Measurements from ENCODE around the gene DST.

DNA sequence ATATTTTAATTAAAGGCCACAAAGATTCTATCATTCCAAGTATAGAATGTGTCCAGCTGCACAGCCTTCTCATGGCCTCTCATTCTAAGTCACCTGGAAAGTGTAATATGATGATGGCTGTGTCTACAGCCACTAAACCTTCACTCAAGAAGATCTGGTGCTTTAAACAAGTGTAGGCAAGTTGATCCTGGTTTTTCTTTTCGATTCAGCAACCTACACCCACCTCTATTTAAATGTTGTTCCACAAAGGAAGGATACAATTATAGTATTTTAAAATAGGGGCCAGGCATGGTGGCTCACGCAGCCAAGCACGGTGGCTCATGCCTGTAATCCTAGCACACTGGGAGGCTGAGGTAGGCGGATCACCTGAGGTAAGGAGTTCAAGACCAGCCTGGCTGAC lies 25.5 kb upstream of the DST start:
- no peak for TF ChIP-seq EP300 (IDR thresholded peaks at IDR 0.05; ENCODE audit: borderline replicate concordance in 1 of 2, low read depth in 2 of 2, low read length in 2 of 2)
- TF ChIP-seq EZH2 (IDR thresholded peaks at IDR 0.05; ENCODE audit: low read depth, low read length, severe bottlenecking) = no peak
- TF ChIP-seq, protein P1, sequence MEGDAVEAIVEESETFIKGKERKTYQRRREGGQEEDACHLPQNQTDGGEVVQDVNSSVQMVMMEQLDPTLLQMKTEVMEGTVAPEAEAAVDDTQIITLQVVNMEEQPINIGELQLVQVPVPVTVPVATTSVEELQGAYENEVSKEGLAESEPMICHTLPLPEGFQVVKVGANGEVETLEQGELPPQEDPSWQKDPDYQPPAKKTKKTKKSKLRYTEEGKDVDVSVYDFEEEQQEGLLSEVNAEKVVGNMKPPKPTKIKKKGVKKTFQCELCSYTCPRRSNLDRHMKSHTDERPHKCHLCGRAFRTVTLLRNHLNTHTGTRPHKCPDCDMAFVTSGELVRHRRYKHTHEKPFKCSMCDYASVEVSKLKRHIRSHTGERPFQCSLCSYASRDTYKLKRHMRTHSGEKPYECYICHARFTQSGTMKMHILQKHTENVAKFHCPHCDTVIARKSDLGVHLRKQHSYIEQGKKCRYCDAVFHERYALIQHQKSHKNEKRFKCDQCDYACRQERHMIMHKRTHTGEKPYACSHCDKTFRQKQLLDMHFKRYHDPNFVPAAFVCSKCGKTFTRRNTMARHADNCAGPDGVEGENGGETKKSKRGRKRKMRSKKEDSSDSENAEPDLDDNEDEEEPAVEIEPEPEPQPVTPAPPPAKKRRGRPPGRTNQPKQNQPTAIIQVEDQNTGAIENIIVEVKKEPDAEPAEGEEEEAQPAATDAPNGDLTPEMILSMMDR (IDR thresholded peaks at IDR 0.05; ENCODE audit: control extremely low read depth in 1 of 3, insufficient read depth in 1 of 3, low read depth in 1 of 3, low read length in 3 of 3) = no peak
